Fibroblast of lung (primary cell): ENCODE results near the gene P3R3URF.

Source experiments
- EZH2 ChIP-seq: IDR thresholded peaks from 2 replicates; pipeline ENCODE4 v1.5.1; 2012; ENCODE audit warnings: low read length, control low read depth, mild to moderate bottlenecking; ENCODE audit errors: missing control alignments
- TF ChIP-seq, protein P1 (sequence below), 2 donors: IDR thresholded peaks in 1 of 2; conservative IDR thresholded peaks in 1 of 2; 1 replicate in 1 of 2; 2 replicates in 1 of 2; pipeline ENCODE4 v1.5.1; 2011 to 2012; ENCODE audit warnings: low read length in 2 of 2, control low read depth in 1 of 2, inconsistent platforms in 1 of 2, low read depth in 1 of 2, mild to moderate bottlenecking in 1 of 2

GRCh38 chr1:46131093-46131492 lies 45.2 kb downstream of the P3R3URF start:
- TF ChIP-seq, protein P1, sequence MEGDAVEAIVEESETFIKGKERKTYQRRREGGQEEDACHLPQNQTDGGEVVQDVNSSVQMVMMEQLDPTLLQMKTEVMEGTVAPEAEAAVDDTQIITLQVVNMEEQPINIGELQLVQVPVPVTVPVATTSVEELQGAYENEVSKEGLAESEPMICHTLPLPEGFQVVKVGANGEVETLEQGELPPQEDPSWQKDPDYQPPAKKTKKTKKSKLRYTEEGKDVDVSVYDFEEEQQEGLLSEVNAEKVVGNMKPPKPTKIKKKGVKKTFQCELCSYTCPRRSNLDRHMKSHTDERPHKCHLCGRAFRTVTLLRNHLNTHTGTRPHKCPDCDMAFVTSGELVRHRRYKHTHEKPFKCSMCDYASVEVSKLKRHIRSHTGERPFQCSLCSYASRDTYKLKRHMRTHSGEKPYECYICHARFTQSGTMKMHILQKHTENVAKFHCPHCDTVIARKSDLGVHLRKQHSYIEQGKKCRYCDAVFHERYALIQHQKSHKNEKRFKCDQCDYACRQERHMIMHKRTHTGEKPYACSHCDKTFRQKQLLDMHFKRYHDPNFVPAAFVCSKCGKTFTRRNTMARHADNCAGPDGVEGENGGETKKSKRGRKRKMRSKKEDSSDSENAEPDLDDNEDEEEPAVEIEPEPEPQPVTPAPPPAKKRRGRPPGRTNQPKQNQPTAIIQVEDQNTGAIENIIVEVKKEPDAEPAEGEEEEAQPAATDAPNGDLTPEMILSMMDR (conservative IDR thresholded peaks at IDR 0.05 in 1 of 2, IDR thresholded peaks at IDR 0.05 in 1 of 2; ENCODE audit: low read depth in 1 of 2, low read length in 2 of 2), result no peak
- no peak for TF ChIP-seq EZH2
